Epidermal melanocyte (primary cell): ENCODE results near the gene ANTKMT.

Source experiments
- DNase-seq: peaks from one replicate; pipeline ENCODE4 v3.0.0; 2011; ENCODE audit warnings: low spot score; ENCODE audit not compliant: insufficient read length

Gene ANTKMT

DNA sequence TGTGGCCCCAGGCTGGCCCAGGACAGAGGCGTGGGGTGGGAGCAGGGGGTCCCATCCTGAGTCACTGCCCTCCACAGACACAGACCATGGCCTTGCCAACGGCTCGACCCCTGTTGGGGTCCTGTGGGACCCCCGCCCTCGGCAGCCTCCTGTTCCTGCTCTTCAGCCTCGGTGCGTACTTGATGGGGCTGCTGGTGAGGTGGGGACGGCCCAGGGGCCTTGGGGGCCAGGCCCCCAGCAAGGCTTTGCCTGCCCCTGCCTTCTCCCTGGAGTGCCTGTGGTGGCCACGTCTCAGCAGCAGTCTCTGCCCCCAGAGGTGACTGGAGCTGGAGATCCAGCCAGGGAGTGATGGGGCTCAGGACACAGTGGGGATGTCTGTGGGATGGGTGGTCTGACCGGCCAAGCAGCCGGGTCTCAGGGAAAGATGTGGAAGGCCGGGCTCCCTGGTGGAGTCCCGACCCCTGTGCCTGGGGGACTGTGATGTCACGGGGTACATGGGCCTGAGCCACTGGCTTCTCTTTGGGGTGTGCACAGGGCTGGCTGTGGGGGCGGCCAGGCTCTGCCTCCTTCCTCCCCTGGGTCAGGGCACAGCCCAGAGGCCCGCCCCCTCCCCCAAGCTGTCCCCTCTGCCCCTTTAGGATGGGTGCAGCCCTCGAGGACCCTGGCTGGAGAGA, 41.8 kb downstream of the ANTKMT start:
- no peak for DNase-seq

DNA sequence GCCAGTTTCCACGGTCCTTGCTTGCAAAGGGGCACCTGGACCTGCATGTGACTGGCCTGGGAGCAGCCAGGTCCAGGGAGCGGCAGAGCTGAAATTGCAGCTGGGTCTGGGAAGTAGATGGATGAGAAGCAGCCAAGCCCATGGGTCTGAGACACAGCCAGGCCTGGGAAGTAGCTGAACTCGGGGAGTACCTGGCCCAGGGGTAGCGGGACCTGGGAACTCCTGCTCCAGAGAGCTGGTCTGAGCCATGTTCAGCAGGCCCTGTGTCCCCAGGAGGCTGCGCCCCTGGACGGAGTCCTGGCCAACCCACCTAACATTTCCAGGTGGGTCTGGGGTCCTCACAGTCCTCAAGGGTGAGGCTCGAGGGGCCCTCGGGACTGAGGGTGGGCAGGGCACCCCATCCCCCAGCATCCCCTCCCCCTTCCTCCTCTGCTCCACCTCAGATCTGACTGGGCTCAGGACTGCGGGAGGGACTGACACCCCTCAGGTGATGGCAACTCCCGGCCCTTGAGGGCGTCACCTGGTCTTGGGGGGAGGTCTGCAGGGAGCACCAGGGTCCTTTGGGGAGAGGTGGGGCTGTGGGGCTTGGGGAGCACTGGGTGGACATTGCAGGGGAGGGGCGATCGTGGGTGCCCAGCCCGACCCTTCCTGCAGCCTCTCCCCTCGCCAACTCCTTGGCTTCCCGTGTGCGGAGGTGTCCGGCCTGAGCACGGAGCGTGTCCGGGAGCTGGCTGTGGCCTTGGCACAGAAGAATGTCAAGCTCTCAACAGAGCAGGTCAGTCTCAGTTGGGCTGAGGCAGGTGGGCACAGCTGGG, 42.6 kb downstream of the ANTKMT start:
- DNase-seq: no peak

DNA sequence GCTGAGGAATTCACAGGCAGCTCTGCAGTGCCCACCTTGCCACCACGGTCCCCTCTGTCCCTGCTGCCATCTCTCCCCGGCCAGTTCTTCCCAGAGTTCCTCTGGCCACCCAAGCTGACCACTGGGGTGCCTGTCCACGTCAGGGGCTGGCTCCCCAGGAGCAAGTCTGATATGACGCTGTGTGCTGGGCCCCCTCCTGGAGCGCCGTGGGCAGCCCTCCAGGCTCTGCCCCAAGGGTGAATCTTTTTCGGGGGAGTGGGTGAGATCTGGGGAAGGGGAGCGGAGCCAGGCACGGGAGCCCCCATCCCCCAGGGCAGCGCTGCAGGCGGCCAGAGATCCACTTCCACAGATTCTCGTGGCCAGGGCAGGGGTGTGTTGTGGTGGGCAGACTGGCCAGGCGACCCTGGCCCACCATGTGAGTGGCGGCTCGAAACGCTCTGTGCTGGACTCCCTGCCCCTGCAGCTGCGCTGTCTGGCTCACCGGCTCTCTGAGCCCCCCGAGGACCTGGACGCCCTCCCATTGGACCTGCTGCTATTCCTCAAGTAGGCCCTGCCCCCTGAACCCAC, 43.3 kb downstream of the ANTKMT start:
- no peak for DNase-seq

DNA sequence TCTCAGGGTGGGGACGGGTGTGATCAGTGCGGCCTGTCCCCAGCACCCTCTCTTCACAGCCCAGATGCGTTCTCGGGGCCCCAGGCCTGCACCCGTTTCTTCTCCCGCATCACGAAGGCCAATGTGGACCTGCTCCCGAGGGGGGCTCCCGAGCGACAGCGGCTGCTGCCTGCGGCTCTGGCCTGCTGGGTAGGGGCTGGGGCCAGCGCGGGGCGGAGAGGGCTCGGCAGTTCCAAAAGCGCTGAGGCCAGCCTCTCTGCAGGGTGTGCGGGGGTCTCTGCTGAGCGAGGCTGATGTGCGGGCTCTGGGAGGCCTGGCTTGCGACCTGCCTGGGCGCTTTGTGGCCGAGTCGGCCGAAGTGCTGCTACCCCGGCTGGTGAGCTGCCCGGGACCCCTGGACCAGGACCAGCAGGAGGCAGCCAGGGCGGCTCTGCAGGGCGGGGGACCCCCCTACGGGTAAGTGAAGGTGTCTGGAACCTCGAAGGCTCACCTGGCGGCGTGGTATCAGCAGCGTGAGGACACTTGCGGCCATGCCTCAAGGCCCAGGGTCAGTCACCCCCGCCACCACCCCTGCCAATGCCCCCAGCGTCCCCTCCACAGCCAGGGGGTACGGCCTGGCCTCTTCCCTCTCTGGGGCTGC, 44.0 kb downstream of the ANTKMT start:
- no peak for DNase-seq

DNA sequence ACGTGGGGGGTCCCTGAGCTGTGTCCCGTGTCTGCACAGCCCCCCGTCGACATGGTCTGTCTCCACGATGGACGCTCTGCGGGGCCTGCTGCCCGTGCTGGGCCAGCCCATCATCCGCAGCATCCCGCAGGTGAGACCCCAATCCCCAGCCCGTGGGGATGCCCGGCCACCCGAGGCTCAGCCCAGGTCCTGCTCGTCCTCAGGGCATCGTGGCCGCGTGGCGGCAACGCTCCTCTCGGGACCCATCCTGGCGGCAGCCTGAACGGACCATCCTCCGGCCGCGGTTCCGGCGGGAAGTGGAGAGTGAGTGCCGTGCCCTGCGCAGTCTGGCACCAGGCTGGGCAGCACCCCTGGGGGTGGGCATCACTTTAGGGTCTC, 44.5 kb downstream of the ANTKMT start:
- DNase-seq: no peak

DNA sequence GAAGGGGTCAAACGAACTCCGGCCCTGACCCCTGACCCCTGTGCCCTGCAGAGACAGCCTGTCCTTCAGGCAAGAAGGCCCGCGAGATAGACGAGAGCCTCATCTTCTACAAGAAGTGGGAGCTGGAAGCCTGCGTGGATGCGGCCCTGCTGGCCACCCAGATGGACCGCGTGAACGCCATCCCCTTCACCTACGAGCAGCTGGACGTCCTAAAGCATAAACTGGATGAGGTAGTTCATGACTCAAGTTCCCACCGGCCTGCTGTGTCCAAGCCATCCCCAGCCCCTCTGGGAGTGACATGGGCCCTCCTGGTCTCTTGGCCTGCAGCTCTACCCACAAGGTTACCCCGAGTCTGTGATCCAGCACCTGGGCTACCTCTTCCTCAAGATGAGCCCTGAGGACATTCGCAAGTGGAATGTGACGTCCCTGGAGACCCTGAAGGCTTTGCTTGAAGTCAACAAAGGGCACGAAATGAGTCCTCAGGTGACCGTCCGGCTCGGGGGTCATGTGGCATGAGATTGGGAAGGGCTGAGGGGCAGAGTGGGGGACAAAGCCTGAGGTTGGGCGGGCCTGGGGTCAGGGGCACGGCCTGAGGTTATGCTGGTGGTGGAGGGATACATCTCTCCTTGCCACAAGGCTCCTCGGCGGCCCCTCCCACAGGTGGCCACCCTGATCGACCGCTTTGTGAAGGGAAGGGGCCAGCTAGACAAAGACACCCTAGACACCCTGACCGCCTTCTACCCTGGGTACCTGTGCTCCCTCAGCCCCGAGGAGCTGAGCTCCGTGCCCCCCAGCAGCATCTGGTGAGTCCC, 45.3 kb downstream of the ANTKMT start:
- DNase-seq: no peak

DNA sequence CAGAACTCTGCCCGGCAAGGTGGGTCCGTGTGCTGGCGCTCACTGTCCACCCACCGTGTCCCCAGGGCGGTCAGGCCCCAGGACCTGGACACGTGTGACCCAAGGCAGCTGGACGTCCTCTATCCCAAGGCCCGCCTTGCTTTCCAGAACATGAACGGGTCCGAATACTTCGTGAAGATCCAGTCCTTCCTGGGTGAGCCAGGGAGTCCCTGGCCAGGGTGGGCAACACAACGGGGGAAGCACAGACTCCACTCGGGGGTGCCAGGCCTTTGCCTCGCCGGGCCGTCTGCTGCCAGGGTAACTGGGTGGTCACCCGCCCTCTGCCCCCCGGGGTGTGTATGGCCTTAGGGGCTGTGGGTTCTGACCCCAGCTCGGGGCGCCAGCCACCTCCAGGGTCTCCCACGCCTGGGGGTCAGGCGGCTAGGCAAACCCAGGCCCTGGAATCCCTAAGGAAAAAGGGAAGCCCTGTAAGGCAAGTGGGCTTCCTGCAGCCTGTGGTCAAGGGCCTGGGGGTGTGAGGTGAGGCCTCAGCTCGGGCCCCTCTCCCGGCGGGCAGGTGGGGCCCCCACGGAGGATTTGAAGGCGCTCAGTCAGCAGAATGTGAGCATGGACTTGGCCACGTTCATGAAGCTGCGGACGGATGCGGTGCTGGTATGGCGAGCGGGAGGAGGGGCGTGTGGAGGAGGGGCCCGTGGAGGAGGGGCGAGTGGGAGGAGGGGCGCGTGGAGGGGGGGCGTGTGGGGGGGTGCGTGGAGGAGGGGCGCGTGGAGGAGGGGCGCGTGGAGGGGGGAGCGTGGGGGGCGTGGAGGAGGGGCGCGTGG, 46.1 kb downstream of the ANTKMT start:
- no peak for DNase-seq

DNA sequence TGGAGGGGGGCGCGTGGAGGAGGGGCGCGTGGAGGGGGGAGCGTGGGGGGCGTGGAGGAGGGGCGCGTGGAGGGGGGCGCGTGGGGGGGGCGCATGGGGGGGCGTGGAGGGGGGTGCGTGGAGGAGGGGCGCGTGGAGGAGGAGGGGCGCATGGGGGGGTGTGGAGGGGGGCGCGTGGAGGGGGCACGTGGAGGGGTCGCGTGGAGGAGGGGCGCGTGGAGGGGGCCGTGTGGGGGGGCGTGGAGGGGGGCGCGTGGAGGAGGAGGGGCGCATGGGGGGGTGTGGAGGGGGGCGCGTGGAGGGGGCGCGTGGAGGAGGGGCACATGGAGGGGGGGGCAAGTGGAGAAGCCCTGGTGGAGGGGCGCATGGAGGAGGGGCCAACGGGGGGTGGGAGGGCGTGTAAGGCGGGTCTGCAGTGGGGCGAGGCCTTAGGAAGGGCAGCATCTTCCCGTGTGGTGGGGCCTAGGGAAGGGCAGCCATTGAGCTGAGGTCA, 46.8 kb downstream of the ANTKMT start:
- no peak for DNase-seq

DNA sequence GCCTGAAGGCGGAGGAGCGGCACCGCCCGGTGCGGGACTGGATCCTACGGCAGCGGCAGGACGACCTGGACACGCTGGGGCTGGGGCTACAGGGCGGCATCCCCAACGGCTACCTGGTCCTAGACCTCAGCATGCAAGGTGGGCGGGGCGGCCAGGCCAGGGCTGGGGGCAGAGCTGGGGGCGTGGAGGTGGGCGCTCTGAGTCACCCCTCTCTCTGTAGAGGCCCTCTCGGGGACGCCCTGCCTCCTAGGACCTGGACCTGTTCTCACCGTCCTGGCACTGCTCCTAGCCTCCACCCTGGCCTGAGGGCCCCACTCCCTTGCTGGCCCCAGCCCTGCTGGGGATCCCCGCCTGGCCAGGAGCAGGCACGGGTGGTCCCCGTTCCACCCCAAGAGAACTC, 47.5 kb downstream of the ANTKMT start:
- no peak for DNase-seq

DNA sequence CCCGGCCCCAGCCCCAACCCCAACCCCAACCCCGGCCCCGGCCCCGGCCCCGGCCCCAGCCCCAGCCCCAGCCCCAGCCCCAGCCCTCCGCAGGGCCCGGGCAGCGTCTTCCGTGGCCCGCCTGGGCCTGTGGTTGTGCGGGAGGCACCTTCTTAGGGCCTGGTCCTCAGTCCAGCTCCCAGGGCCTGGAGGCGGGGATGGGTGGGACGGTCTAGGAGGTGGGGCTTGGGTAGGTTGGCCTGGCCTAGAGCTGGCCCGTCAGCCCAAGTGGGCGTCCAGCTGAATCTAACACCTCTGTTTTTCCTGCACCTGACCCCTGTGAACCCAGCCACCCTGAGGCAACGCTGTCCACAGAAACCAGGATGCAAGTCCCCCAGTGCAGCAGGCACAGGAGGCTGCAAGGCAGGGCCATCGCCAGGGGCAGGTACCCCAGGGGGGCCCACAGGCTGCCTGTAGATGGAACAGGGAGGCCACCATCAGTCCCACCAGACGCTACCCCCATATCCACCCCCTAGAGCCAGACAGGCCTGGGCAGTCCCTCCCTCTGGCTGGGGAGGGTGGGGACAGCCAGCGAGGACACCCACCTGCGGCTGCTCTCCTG, 48.3 kb downstream of the ANTKMT start:
- DNase-seq: no peak

DNA sequence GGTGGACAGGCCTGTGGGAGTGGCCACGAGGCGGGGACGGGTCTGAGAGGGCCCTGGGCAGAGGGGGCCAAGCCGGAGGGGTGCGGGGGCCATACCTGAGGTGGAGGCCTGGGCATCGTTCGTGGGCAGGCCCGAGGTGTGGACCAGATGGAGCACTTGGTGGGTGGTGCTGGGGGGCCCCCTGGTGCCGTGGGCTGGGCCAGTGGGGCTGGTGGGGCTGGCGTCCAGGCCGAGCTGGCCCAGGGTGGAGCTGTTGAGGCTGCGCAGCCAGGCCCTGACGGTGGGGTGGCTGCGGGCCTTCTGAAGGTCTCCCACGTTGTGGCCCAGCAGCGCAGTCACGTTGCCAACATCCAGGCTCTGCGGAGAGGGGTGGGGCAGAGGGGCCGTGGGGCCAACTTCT, 49.0 kb downstream of the ANTKMT start:
- no peak for DNase-seq

DNA sequence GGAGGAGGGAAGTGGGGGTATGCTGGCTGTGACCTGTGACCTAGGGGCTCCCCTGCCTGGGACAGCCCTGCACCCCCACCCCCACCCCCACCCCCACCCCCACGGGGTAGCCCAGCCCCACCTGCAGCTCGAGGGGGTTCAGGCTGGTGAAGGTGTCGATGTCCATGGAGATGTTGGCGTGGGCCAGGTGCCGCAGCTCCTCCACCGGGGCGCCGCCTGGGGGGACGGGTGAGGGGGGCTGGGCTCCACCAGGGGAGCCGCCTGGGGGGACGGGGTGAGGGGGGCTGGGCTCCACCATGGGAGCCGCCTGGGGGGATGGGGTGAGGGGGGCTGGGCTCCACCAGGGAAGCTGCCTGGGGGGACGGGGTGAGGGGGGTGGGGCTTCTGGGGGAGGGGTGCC, 49.5 kb downstream of the ANTKMT start:
- no peak for DNase-seq
